HG03521 (cell line): ENCODE results near the gene WDR86.

ENCODE experiments used
- ATAC-seq: cut with Tn5 transposase; IDR thresholded peaks from one replicate; pipeline ENCODE4 v1.9.1; 2021; ENCODE audit warnings: mild to moderate bottlenecking, moderate library complexity; ENCODE audit not compliant: unreplicated experiment

Gene WDR86

GRCh38 chr7:151428378-151429236 is 18.8 kb upstream of the WDR86 start:
- ATAC-seq: no peak

- no peak for ATAC-seq
Observed at GRCh38 chr7:151427705-151428377, 18.0 kb upstream of the WDR86 start.

DNA sequence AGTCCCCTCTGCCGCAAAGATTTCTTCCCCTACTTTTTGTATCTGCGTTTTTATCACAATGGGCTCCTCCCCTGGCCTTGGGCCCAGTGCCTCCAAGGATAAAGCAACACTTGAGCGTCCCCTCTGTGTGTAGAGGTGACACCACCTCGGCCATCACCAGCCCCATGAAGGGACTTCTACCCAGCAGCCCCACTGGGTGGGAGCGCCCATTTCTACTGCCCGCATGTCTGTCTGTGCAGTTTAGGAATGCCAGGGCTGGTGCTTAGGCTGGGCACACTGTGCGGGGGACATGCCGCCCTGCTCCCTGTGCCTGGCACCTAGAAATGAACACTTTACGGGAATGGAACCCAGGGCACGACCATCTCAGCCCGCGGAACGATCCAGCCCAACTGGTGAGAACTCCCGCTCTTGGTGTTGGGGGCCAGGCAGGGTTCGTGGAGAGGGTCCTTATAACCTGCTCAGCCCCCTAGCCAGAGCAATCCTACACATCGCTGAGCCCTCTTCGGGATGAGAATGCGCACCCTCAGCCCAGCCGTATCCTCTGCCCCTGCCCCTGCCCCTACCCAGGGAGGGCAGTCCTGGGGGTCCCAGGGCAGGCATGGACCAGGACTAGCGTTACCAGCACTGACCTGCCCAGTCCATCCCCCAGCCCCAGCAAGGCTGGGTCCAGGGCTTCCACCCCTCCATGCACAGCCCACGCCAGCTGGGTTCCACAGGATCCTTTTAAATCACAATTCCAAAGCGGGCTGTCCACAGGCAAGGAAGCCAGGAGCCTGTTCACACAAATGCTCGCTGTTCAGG is 17.3 kb upstream of the WDR86 start:
- no peak for ATAC-seq

DNA sequence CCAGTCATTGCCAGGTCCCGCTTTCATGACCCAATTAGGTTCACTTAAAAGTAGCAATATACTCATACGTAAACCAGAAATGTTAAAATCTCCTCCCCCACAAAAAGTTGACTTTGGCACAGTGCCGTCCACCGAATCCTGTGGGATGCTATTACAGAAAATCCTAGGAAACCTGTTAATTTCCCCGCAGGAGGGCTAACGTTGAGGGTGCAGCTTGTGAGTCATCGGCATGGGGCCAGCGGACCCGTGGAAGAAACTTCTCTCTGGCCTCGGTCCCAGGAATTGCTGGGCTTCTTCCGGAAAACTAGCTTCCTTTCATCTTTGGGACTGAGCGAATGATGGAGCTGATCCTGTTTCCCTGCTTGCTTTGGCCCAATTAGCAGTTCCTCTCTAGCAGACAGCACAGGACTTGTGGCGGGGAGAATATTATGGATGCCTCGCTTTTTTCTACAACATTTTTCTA is 16.6 kb upstream of the WDR86 start:
- ATAC-seq: no peak

- no peak for ATAC-seq
Observed at GRCh38 chr7:151425670-151426440, 16.0 kb upstream of the WDR86 start.

- no peak for ATAC-seq
Observed at GRCh38 chr7:151424799-151425198, 15.0 kb upstream of the WDR86 start.

- no peak for ATAC-seq
Observed at GRCh38 chr7:151423936-151424335, 14.1 kb upstream of the WDR86 start.

DNA sequence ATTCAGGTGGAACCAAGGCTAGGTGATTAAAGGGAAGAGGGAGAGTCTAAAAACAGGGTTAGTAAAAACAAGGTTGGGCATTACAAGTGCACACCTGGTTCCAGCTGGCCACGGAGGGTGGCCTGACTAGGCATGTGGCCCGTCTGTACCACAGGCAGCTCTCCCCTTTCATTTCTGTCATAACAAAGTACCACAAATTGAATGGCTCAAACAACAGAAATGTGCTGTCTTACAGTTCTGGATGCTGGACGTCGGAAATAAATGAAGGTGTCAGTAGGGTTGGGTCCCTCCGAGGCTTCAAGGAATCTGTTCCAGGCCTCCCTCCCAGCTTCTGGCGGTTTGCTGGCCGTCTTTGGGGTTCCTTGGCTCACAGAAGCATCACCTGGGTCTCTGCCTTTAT is 13.4 kb upstream of the WDR86 start:
- no peak for ATAC-seq

GRCh38 chr7:151422212-151422611 is 12.4 kb upstream of the WDR86 start:
- no peak for ATAC-seq

GRCh38 chr7:151420144-151420543 is 10.3 kb upstream of the WDR86 start:
- no peak for ATAC-seq

GRCh38 chr7:151416941-151417315 is 7.1 kb upstream of the WDR86 start:
- no peak for ATAC-seq

- no peak for ATAC-seq
Observed at GRCh38 chr7:151416112-151416940, 6.5 kb upstream of the WDR86 start.

- no peak for ATAC-seq
Observed at GRCh38 chr7:151415375-151416105, 5.7 kb upstream of the WDR86 start.

DNA sequence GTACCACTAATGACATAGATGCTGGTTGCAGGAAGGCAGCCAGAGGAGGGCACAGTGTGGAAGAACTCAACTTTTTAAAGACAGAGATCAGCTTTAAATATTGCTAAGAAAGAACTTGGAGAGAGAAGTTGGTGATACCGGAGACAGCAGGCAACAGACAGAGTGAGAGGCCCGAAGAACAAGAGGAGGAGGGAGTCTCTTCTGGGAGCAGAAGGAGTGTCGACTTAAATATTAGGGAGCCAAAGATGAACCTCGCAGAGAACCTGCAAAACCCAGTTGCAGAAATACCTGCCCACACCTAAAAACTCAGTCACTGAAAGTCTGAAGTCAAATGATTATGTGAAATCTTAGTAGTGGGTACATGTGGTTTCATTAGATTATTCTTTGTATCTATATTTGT is 3.4 kb upstream of the WDR86 start:
- no peak for ATAC-seq

DNA sequence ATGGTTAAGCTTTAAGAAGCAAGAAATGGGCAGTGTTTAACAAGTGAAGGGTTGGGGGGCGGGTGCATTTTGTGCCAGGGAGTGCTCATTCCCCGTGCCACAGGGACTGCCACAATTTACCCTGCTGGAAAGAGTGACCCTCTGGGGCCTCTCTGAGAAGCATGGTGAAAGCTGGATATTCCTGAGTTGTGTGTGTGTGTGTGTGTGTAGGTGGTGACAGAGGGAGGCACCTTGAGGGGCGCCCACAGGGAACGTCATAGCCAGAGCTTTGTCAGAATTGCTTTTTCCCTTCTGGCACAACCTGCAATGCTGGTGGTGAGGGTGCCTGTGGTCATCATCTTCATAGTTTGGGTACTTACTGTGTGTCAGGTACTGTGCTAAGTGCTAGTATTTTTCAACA is 2.5 kb upstream of the WDR86 start:
- ATAC-seq: no peak

- ATAC-seq: no peak
Observed at GRCh38 chr7:151411551-151411950, 1.7 kb upstream of the WDR86 start.

DNA sequence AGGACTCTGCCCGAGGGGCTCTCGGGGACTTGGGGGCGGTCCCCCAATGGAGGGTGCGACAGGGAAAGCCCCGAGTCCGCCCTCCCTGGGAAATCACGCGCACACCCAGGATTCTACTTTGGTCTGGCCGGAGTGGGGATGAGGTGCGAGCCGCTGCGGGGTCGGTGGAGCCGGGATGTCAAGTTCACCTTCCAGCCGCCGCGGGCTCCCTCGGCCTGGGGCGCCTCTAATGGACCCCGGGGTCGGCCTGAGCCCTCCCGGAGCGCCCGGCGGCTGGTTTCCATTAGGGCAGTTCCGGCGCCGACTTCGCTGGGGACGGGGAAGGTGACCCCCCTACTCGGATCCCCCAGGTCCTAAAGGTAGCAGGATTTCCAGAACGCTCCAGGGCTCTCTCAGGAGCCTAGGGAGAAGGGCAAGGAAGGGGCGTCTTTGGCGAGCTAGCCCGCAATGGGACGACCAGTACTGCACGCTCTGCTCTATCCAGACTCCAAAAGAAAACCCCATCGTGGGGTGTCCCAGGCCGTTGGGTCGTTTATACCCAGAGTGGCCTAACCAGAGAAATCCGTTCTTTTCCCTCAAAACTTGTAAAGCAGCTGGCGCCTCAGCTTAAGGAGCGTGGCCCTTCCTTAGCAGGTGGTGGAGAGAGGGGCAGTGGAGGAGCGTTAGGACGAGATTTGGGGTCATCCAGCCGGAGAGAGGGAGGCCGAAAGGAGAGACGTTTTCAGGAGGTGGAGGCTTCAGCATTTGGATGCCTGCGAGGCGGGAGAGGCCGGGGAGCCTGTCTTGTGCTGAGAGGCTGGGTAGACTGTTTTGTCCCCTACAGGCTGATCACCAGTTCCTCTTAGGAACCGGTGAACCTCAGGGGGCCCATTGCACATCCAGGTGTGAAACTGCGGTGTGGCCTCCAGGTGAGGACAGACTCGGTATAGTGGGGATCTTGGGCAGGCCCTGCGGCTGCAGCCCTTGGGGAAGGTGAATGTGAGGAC is 860 bp upstream of the WDR86 start:
- no peak for ATAC-seq
